Lower leg skin (tissue), 4 donors: Measurements from ENCODE around the gene ARHGEF26. TPM values are rescaled to one million over a fixed set of nuclear protein-coding genes. Genes with fewer than 3 reads are reported as not detected.

Source experiments
- DNase-seq, 2 donors: peaks; one replicate each; pipeline ENCODE4 v3.0.0-alpha.2; 2019; ENCODE audit warnings: low spot score in 2 of 2
- H3K4me3 ChIP-seq: fragments of 200-600 bp; sonication (generic); 2 replicates; pipeline ENCODE4 v1.5.1; 2017; ENCODE audit warnings: mild to moderate bottlenecking, low read depth; ENCODE audit not compliant: poor library complexity, severe bottlenecking
- POLR2A ChIP-seq, 2 donors: fragments of 450-650 bp; IDR thresholded peaks; one replicate each; pipeline ENCODE4 v1.6.1; 2016 to 2017; ENCODE audit warnings: antibody characterized with exemption in 2 of 2, mild to moderate bottlenecking in 1 of 2, moderate library complexity in 1 of 2
- WGBS, 2 donors: methylation state at CpG; one replicate each; pipeline ENCODE4 v1.1.5; 2018; 5-methylcytosine and 5-hydroxymethylcytosine counted together
- intact Hi-C: fragments of 100-400 bp; cut with DNase I; formaldehyde crosslinking; loops from one replicate; pipeline ENCODE4 v1.15.0; 2023; ENCODE audit warnings: low total_unique reads
- total RNA-seq, 4 donors: library from RNA; depleted of rRNA; stranded (reverse); fragments of >200 nt; gene quantifications; one replicate each; pipeline ENCODE4 v1.1.0, GENCODE V29; 2016
- TF ChIP-seq, protein P1 (sequence below), 3 donors: fragments of 450-650 bp; IDR thresholded peaks; one replicate each; pipeline ENCODE4 v1.5.1; 2016; ENCODE audit warnings: antibody characterized with exemption in 3 of 3, mild to moderate bottlenecking in 3 of 3, moderate library complexity in 2 of 3

Gene ARHGEF26
- total RNA-seq, 4 donors from 2014 or later: 29.6 to 36.8 (median 33.1) TPM

DNA sequence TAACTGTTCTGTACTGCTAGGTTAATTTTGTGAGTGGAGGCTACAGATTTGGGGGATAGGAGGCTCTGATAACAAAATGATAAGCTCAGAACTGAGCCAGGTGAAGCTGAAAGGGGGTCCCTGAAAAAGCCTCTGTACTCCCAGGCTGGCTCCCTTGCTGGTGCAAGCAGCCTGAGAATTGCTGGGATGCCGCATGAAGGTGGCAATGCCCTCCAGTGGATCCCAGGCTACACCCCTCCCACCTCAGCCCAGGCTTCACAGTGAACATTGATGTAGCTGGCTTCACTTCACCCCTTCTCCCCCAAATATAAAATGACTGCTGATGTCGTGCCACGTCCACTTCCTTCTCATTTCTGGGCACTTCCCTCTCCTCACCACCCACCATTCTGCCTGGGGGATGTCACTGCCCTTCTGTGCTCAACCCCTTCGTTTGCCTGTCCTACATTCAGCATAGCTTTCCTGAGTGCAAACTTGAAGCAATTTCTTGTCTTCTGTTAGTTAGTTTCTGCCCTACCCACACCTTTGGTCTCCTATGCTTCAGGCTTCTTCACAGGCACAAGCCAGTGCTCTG is 9.7 kb upstream of the ARHGEF26 start:
- TF ChIP-seq, protein P1, sequence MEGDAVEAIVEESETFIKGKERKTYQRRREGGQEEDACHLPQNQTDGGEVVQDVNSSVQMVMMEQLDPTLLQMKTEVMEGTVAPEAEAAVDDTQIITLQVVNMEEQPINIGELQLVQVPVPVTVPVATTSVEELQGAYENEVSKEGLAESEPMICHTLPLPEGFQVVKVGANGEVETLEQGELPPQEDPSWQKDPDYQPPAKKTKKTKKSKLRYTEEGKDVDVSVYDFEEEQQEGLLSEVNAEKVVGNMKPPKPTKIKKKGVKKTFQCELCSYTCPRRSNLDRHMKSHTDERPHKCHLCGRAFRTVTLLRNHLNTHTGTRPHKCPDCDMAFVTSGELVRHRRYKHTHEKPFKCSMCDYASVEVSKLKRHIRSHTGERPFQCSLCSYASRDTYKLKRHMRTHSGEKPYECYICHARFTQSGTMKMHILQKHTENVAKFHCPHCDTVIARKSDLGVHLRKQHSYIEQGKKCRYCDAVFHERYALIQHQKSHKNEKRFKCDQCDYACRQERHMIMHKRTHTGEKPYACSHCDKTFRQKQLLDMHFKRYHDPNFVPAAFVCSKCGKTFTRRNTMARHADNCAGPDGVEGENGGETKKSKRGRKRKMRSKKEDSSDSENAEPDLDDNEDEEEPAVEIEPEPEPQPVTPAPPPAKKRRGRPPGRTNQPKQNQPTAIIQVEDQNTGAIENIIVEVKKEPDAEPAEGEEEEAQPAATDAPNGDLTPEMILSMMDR (IDR thresholded peaks at IDR 0.05): no peak
- TF ChIP-seq POLR2A (IDR thresholded peaks at IDR 0.05): no peak
- WGBS, 2 donors: 72 to 79% methylated on average over 4 of the region's 4 CpGs
- intact Hi-C loops: no loop called here
- DNase-seq: no peak
- no peak overlapping the region for H3K4me3 ChIP-seq

DNA sequence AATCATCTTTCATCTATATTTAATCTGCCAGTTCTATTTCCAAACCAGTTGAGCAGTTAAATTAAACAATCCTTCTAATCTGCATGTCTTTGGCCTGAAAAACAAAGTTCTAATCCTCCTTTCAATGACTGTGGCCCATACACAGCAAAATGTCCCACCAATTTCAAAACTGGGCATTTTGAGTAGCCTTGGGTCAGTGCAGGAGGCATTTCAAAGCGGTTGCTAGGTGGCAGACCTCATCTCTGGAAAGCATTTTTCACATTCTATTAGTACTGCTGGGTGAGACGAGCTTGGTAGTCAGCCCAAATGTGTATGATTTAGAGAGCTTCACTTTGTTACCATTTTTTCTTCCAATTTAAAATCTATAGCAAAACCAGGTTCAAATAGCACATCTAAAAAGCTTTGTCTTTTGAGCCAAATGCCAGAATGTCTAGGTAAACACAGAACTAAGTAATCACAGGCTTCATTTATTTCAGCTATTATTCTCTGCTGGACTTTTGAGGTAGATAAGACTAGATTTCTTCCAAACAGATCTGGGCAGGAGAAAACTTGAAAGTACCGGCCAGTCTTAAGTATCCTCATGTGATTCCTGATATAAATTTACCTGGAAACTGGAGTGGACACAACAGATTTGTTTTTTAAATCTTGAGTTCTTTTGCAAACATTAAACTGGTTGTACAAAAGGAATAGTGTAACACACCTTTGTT is 8.9 kb upstream of the ARHGEF26 start:
- intact Hi-C loops: no loop called here
- WGBS, 2 donors: 85 to 91% methylated on average over 3 of the region's 3 CpGs
- no peak for TF ChIP-seq POLR2A (IDR thresholded peaks at IDR 0.05)
- TF ChIP-seq, protein P1 (IDR thresholded peaks at IDR 0.05): no peak
- no peak overlapping the region for H3K4me3 ChIP-seq
- no peak for DNase-seq

DNA sequence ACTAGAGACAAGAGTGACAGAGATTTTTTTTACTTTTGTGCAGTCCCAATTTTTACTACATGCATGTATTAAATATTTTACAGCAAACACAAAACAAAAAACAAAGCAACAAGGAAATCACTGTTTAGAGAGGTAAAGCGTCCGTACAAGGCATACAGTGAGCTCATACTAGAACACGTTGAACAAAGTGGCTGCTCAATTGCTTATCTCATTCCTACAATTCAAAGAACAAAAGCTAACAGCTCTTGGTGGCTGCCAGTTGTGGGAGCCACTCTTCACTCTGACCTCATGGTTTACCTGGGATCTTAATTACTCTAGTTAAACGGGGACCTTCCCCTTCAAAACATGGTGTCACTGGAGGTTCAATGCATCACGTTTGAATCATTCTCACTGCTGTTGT is 7.6 kb upstream of the ARHGEF26 start:
- intact Hi-C loops: no loop called here
- DNase-seq: no peak
- no peak for TF ChIP-seq POLR2A (IDR thresholded peaks at IDR 0.05)
- TF ChIP-seq, protein P1 (IDR thresholded peaks at IDR 0.05): no peak
- WGBS, 2 donors: 70 to 76% methylated on average over 5 of the region's 5 CpGs
- no peak overlapping the region for H3K4me3 ChIP-seq

DNA sequence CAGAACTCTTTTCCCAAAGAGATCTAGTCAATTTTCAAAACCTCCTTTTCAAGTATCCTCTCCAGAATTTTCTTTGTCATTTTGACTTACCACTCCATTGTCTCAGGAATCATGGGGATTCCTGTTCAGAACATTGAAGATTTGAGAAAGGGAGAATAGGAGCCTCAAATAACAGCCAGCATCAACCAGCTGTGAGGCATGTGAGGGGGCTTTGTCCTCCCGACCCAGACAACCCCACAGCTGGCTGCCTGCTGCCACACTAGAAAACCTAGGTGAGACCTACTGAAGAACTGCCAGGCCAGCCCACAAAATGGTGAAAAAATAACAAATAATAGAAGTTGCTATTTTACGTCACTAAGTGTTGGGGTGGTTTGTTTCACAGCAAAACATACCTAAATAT is 5.9 kb upstream of the ARHGEF26 start:
- WGBS, 2 donors: 95 to 96% methylated on average over 2 of the region's 2 CpGs
- intact Hi-C loops: no loop called here
- TF ChIP-seq, protein P1 (IDR thresholded peaks at IDR 0.05): no peak
- TF ChIP-seq POLR2A (IDR thresholded peaks at IDR 0.05): no peak
- no peak for DNase-seq
- H3K4me3 ChIP-seq: no peak overlapping the region

DNA sequence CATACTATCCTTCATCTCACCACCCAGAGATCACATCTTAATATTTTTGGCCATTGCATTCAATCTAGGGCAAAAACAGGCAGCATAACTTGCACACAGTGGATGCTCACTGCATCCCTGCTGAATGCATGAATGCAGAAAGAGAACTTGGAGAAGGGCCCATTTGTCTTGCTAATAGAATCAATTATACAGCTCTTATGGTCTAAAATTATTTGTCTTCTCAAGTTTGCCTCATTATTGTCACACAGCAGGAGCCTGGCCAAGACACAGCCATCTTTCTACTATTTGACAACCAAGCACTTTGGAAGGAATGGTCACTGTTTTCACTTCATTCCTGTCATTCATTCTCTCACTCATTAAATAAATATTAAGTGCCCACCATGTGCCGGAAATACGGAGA is 1.2 kb upstream of the ARHGEF26 start:
- DNase-seq: no peak
- WGBS, 2 donors: 77% methylated on average over 2 of the region's 2 CpGs
- TF ChIP-seq POLR2A (IDR thresholded peaks at IDR 0.05): no peak
- TF ChIP-seq, protein P1 (IDR thresholded peaks at IDR 0.05): no peak
- no peak overlapping the region for H3K4me3 ChIP-seq
- intact Hi-C loops: loop anchor here (10.0 kb wide), 1 partner anchor 95 kb away; no protein-coding TSS in a partner anchor
